K562 (cell line): ENCODE measurements around the gene FYB1. TPM values are rescaled to one million over a fixed set of nuclear protein-coding genes. Genes with fewer than 3 reads are reported as not detected.

ENCODE experiments used
- ATAC-seq: fragments of 200-7000 bp; cut with Tn5 transposase; 3 replicates; pipeline ENCODE4 v1.9.1; 2020; ENCODE audit warnings: moderate library complexity
- BruUV-seq: library from RNA; stranded (reverse); fragments of 400-500 nt; replicated peaks from 2 replicates; lab custom pipeline; 2021; lab: Mats Ljungman, UMichigan
- CTCF ChIA-PET: fragments of 300-600 bp; formaldehyde crosslinking; extraction: SDS; loops from one replicate; lab custom pipeline; 2021; ENCODE audit warnings: low intra/inter-chr PET ratio; lab: Yijun Ruan, JAX
- POLR2A ChIA-PET: fragments of 300-600, 350-650 bp; sonication (Branson Sonifier 250); formaldehyde crosslinking; extraction: SDS; loops from one replicate; lab custom pipeline; 2021; ENCODE audit warnings: antibody characterized with exemption, inconsistent platforms; lab: Yijun Ruan, JAX
- DNase-seq, 4 experiments: peaks; one replicate each; pipeline versions ENCODE4 v3.0.0 to v3.0.0-alpha.2; 2011 to 2018; ENCODE audit warnings: low spot score in 3 of 4, mixed read lengths in 3 of 4; ENCODE audit errors: extremely low read depth in 1 of 4
- FAIRE-seq: peaks from 2 replicates; lab custom pipeline; 2011; peaks lifted over from hg19 to GRCh38; lab: Jason Lieb, UNC
- H2AFZ ChIP-seq: 2 replicates; pipeline ENCODE4 v1.6.0; 2011; ENCODE audit warnings: low read depth, low read length, control low read depth, inconsistent platforms
- H3K27ac ChIP-seq: fragments of 200-600 bp; 3 replicates; pipeline ENCODE4 v1.8.0; 2011; ENCODE audit warnings: low read depth, mild to moderate bottlenecking, control low read depth, inconsistent platforms, low read length, moderate library complexity, mixed read lengths; ENCODE audit errors: extremely low read depth
- H3K27me3 ChIP-seq, 2 experiments: fragments of 300-600 bp in 1 of 2; 2 replicates in 1 of 2; 3 replicates in 1 of 2; pipeline versions ENCODE4 v1.6.0 to v1.8.0; 2011; ENCODE audit warnings: inconsistent platforms in 2 of 2, low read length in 2 of 2, mild to moderate bottlenecking in 1 of 2, mixed read lengths in 1 of 2, moderate library complexity in 1 of 2; ENCODE audit not compliant: control insufficient read depth in 2 of 2, insufficient read depth in 2 of 2
- H3K36me3 ChIP-seq: fragments of 300-600 bp; 3 replicates; pipeline ENCODE4 v1.8.0; 2011; ENCODE audit warnings: mild to moderate bottlenecking, low read length, inconsistent platforms; ENCODE audit not compliant: control insufficient read depth, insufficient read depth
- H3K4me1 ChIP-seq, 2 experiments: fragments of 200-600 bp in 1 of 2; replicated peaks in 1 of 2; 2 replicates in 1 of 2; 3 replicates in 1 of 2; pipeline versions ENCODE4 v1.5.1 to v1.8.0; 2011; ENCODE audit warnings: inconsistent platforms in 2 of 2, low read length in 2 of 2, mild to moderate bottlenecking in 1 of 2, mixed read lengths in 1 of 2, moderate library complexity in 1 of 2; ENCODE audit not compliant: control insufficient read depth in 2 of 2, insufficient read depth in 2 of 2
- H3K4me2 ChIP-seq: 2 replicates; pipeline ENCODE4 v1.6.1; 2011; ENCODE audit warnings: low read length, control low read depth, inconsistent platforms, mixed read lengths; ENCODE audit not compliant: insufficient read depth
- H3K4me3 ChIP-seq: fragments of 200-600 bp; sonication (generic), shearing (Covaris generic); 2 replicates; pipeline ENCODE4 v1.5.1; 2016; ENCODE audit warnings: control low read depth, inconsistent platforms
- H3K79me2 ChIP-seq: fragments of 200-600 bp; 3 replicates; pipeline ENCODE4 v1.8.0; 2011; ENCODE audit warnings: low read length, inconsistent platforms; ENCODE audit not compliant: control insufficient read depth, insufficient read depth
- H3K9ac ChIP-seq, 2 experiments: 2 replicates each; pipeline versions ENCODE4 v1.6.0 to v1.6.1; 2011; ENCODE audit warnings: low read depth in 2 of 2, low read length in 2 of 2, control low read depth in 1 of 2, inconsistent platforms in 1 of 2, mild to moderate bottlenecking in 1 of 2, mixed read lengths in 1 of 2; ENCODE audit not compliant: insufficient read depth in 1 of 2
- H3K9me1 ChIP-seq: one replicate; pipeline ENCODE4 v1.6.0; 2011; ENCODE audit warnings: inconsistent platforms, mild to moderate bottlenecking, low read length, moderate library complexity; ENCODE audit not compliant: control insufficient read depth, insufficient read depth
- H3K9me3 ChIP-seq: replicated peaks from 2 replicates; pipeline ENCODE4 v1.5.1; 2011; ENCODE audit warnings: low read depth, low read length, inconsistent platforms; ENCODE audit not compliant: control insufficient read depth, insufficient read depth
- H4K20me1 ChIP-seq: replicated peaks from 2 replicates; pipeline ENCODE4 v1.6.1; 2011; ENCODE audit warnings: low read length, inconsistent platforms, mixed read lengths; ENCODE audit not compliant: control insufficient read depth, insufficient read depth
- ARID1B ChIP-seq: fragments of 450-650 bp; IDR thresholded peaks from 2 replicates; pipeline ENCODE4 v1.6.1; 2016; ENCODE audit warnings: antibody characterized with exemption, mild to moderate bottlenecking, inconsistent platforms
- CBFA2T3 ChIP-seq: fragments of 450-650 bp; IDR thresholded peaks from 2 replicates; pipeline ENCODE4 v1.6.1; 2017
- CTBP1 ChIP-seq: fragments of 450-650 bp; IDR thresholded peaks from 2 replicates; pipeline ENCODE4 v1.6.1; 2016; ENCODE audit warnings: borderline replicate concordance
- DPF2 ChIP-seq: fragments of 450-650 bp; IDR thresholded peaks from 2 replicates; pipeline ENCODE4 v1.6.1; 2016
- ERF ChIP-seq: fragments of 450-650 bp; formaldehyde crosslinking; IDR thresholded peaks from 2 replicates; pipeline ENCODE4 v1.4.0; 2020; ENCODE audit warnings: mild to moderate bottlenecking, mixed read lengths
- GTF2E2 ChIP-seq: fragments of 200-800 bp; sonication (Bioruptor generic); IDR thresholded peaks from 2 replicates; pipeline ENCODE4 v1.6.1; 2016; ENCODE audit warnings: missing genetic modification characterization, missing compliant biosample characterization
- JUND ChIP-seq, 2 experiments: IDR thresholded peaks; 2 replicates in 1 of 2; 3 replicates in 1 of 2; pipeline ENCODE4 v1.6.1; 2011; ENCODE audit warnings: borderline replicate concordance in 2 of 2, low read depth in 2 of 2, low read length in 2 of 2, improper control_type of control experiment in 1 of 2, missing biosample characterization in 1 of 2, missing genetic modification characterization in 1 of 2, missing genetic modification reagents in 1 of 2
- MEIS2 ChIP-seq: fragments of 450-650 bp; IDR thresholded peaks from 2 replicates; pipeline ENCODE4 v1.6.1; 2014; ENCODE audit warnings: mild to moderate bottlenecking; ENCODE audit not compliant: partially characterized antibody
- NCOR1 ChIP-seq: fragments of 450-650 bp; IDR thresholded peaks from 2 replicates; pipeline ENCODE4 v1.6.1; 2016; ENCODE audit warnings: mild to moderate bottlenecking, moderate library complexity
- NEUROD1 ChIP-seq: fragments of 150-350 bp; IDR thresholded peaks from 2 replicates; pipeline ENCODE4 v1.6.1; 2014; ENCODE audit warnings: borderline replicate concordance, low read length, low read depth; ENCODE audit not compliant: partially characterized antibody
- RAD21 ChIP-seq, 2 experiments: fragments of 250-450 bp in 1 of 2; fragments of 450-650 bp in 1 of 2; sonication (Bioruptor Pico) in 1 of 2; formaldehyde crosslinking in 1 of 2; IDR thresholded peaks in 1 of 2; conservative IDR thresholded peaks in 1 of 2; 2 replicates each; pipeline versions ENCODE4 v1.4.0 to v1.8.0; 2020 to 2022; ENCODE audit warnings: mild to moderate bottlenecking in 2 of 2, moderate library complexity in 1 of 2
- SMAD1 ChIP-seq: fragments of 150-350 bp; IDR thresholded peaks from 2 replicates; pipeline ENCODE4 v1.6.1; 2014; ENCODE audit warnings: low read length, low read depth; ENCODE audit not compliant: partially characterized antibody
- TAL1 ChIP-seq: fragments of 450-650 bp; IDR thresholded peaks from 2 replicates; pipeline ENCODE4 v1.6.1; 2016; ENCODE audit warnings: mild to moderate bottlenecking
- ZNF224 ChIP-seq: sonication (generic); formaldehyde crosslinking; IDR thresholded peaks from 2 replicates; pipeline ENCODE4 v1.8.0; 2022; ENCODE audit warnings: mild to moderate bottlenecking, missing genetic modification reagents
- ZNF436 ChIP-seq: fragments of 250-450, 450-650 bp; sonication (Bioruptor Pico); formaldehyde crosslinking; IDR thresholded peaks from 2 replicates; pipeline ENCODE4 v1.7.0; 2020; ENCODE audit warnings: mild to moderate bottlenecking
- ZNF584 ChIP-seq: fragments of 200-800 bp; sonication (Bioruptor generic); IDR thresholded peaks from 2 replicates; pipeline ENCODE4 v1.6.1; 2016; ENCODE audit warnings: low read depth, mild to moderate bottlenecking, missing genetic modification characterization, missing compliant biosample characterization
- ZNF766 ChIP-seq: fragments of 200-800 bp; sonication (Bioruptor generic); conservative IDR thresholded peaks from 2 replicates; pipeline ENCODE4 v1.6.1; 2016; ENCODE audit warnings: missing genetic modification characterization, missing compliant biosample characterization
- WGBS: fragments of 100-300 bp; shearing (Covaris generic); methylation state at CpG from one replicate; pipeline ENCODE4 v1.1.6; 2016; ENCODE audit warnings: low coverage, mixed read lengths; ENCODE audit not compliant: insufficient coverage; ENCODE audit errors: missing lambda C conversion rate; 5-methylcytosine and 5-hydroxymethylcytosine counted together
- in situ Hi-C: fragments of 300-500 bp; cut with MboI; formaldehyde crosslinking; loops from 4 replicates; pipeline ENCODE4 v1.15.0; 2018; ENCODE audit warnings: inconsistent platforms, mixed read lengths
- intact Hi-C: fragments of 100-400 bp; cut with micrococcal nuclease; formaldehyde crosslinking; loops from 2 replicates; pipeline ENCODE4 v1.14.2; 2022
- polyA plus RNA-seq, 8 experiments: library from polyadenylated mRNA; depleted of rRNA in 4 of 8; stranded (reverse) in 5 of 8; unstranded in 3 of 8; fragments of >200 nt; fragmentation: Nextera tagmentation in 2 of 8; fragmentation: Illumina TruSeq in 1 of 8; extraction: Ambion mirVana in 2 of 8; extraction: Trizol in 1 of 8; gene quantifications; 2 replicates each; pipeline versions ENCODE4 v1.2.1 to v1.2.3, GENCODE V29; 2011 to 2014; ENCODE audit warnings: inconsistent platforms in 1 of 8, missing spikeins in 1 of 8
- total RNA-seq, 7 experiments: library from RNA; depleted of rRNA in 6 of 7; stranded (reverse); fragments of >200 nt in 6 of 7; fragmentation: Illumina TruSeq in 2 of 7; extraction: Trizol in 2 of 7; gene quantifications; 2 replicates each; pipeline versions ENCODE4 v1.2.1 to v1.2.3, GENCODE V29; 2011 to 2021; ENCODE audit warnings: low replicate concordance in 1 of 7
- TF ChIP-seq, protein P1 (sequence below), 3 experiments: fragments of 200-800 bp in 1 of 3; sonication (Bioruptor generic) in 1 of 3; sonication (generic) in 1 of 3; formaldehyde crosslinking in 1 of 3; IDR thresholded peaks; 2 replicates each; pipeline versions ENCODE4 v1.6.1 to v1.8.0; 2016 to 2022; ENCODE audit warnings: mild to moderate bottlenecking in 2 of 3, missing compliant biosample characterization in 2 of 3, missing genetic modification characterization in 2 of 3, missing genetic modification reagents in 1 of 3

The FYB1 gene
- total and polyA plus RNA-seq, 9 of the 15 experiments (the other 6 are each of a cell fraction or from before 2014, with no cell fraction given) = 4.7 to 31.5 (median 9.7) TPM

DNA sequence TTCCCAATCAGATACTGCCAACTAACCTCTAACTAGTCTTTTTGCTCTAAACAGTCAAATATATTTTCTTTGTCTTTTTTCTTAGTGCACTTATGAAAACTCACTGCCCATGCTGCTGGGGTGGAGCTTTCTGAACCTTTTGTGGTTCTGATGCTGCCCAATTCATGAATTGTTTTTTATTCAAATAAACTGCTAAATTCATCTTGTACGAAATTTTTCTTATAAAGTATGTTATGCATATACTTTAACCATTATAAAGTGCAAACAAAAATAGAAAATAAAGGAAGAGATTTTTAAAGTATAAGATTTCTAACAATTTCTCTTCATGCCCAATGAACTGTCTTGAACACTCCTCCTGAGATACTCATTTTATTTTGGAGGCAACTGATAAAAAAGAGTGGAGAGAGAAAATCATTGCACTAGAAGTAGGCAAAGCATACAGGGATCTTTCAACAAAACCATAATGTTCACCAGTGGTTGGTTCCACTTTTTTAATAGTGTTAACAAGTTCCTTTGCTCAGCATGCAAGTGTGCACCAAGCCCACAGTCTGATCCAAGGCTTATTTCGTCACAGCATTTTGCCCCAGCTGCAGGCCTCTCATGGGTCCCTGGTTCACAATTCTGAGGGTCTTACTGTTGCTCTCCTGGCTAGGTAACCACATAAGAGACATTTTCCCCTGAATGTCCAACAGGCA, 6.2 kb upstream of the FYB1 start (continued):
- no peak for TF ChIP-seq ERF (CRISPR knock-in tag)
- TF ChIP-seq ZNF584 (CRISPR knock-in tag) = no peak
- no peak for TF ChIP-seq SMAD1
- TF ChIP-seq ZNF436 (CRISPR knock-in tag) = no peak
- TF ChIP-seq, protein P1, sequence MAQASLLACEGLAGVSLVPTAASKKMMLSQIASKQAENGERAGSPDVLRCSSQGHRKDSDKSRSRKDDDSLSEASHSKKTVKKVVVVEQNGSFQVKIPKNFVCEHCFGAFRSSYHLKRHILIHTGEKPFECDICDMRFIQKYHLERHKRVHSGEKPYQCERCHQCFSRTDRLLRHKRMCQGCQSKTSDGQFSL (CRISPR knock-in tag; IDR thresholded peaks at IDR 0.05) = no peak
- TF ChIP-seq, protein P1 (tag; IDR thresholded peaks at IDR 0.05) = no peak
- TF ChIP-seq, all 486 proteins: peak for 0

DNA sequence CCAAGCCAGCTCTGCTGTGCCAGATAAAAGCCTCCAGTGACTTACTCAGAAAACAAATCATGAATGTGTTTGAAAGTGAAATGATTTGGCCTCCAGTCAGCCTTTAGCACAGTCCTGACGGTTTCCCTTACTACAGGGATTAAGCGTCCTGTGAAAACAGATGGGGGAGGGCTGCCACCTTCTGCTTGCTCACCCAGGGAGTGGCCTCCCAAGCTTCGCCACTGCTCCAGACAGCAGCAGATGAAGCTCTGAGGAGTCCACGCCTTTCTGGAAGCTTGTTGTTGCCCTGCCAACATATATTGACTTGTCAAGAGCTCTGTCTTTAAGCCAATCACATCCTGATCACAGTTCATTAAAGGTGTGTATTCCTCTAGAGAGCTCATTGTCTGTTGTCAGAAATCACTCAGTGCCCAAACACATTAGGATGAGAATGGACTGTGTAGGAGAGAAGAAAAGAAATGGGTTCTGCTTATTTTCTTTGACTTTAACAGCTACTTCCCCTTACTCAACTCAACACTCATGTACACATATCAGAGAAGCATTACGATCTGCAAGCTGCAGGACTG, 4.9 kb upstream of the FYB1 start:
- in situ Hi-C loops = no loop called here
- TF ChIP-seq TAL1 (peak; percentile 33; the same call in 1 of the 2 replicates), CBFA2T3 (peak; percentile 78), NEUROD1 (peak; percentile 14), NCOR1 (peak; percentile 22; the same call in 1 of the 2 replicates), ZNF224 (CRISPR knock-in tag) (no peak), CTBP1 (0 out of 2 replicates have a peak, but pooled peaks have one; percentile 35), ZNF766 (CRISPR knock-in tag) (0 out of 2 replicates have a peak, but pooled peaks have one; percentile 50), JUND (IDR thresholded peaks at IDR 0.05; ENCODE audit: borderline replicate concordance, low read depth, low read length) (peak; percentile 25; the same call in 1 of the 2 replicates), JUND (tag; IDR thresholded peaks at IDR 0.05; ENCODE audit: borderline replicate concordance, low read depth, low read length) (peak; percentile 14; the same call in 2 of the 3 replicates), ARID1B (peak; percentile 53; the same call in 1 of the 2 replicates), MEIS2 (peak; percentile 24), DPF2 (0 out of 2 replicates have a peak, but pooled peaks have one; percentile 35), GTF2E2 (tag) (no peak), RAD21 (CRISPR knock-in tag; conservative IDR thresholded peaks at IDR 0.05 in 1 of 2, IDR thresholded peaks at IDR 0.05 in 1 of 2) (peak; percentile 48 to 64)

More for the DNA sequence above, 4.9 kb upstream of the FYB1 start:
- ChIA-PET CTCF (no interaction called here), POLR2A (interaction anchor here (0.7 to 2.2 kb wide), 4 partner anchors 10 to 33 kb away, joined by 3 to 10 read pairs (median 4); no protein-coding TSS in a partner anchor)
- intact Hi-C loops = no loop called here
- H3K4me1 ChIP-seq = peaks cover 4 to 22% of the 10 kb centered on the region in 2 experiments; a peak in 4 of 5 replicates
- no peaks in the 10 kb centered on the region for H4K20me1 ChIP-seq
- H2AFZ ChIP-seq = peak overlapping the region; percentile 84
- FAIRE-seq (peak; percentile 92), ATAC-seq (peak; percentile 99), DNase-seq (peak; percentile 45 to 87 (median 70))
- H3K9me1 ChIP-seq = no peaks in the 10 kb centered on the region
- H3K4me3 ChIP-seq = no peak overlapping the region
- peak overlapping the region; percentile 36 for H3K4me2 ChIP-seq
- no TSS peak for BruUV-seq
- peak overlapping the region in 1 of 2 experiments; percentile 7; a peak in 1 of 4 replicates for H3K9ac ChIP-seq
- no peaks in the 10 kb centered on the region for H3K79me2 ChIP-seq
- H3K36me3 ChIP-seq = no peaks in the 10 kb centered on the region
- H3K27ac ChIP-seq = peak overlapping the region; percentile 34; the same call in 1 of the 3 replicates
- WGBS = 4% methylated on average over 5 of the region's 5 CpGs
- H3K27me3 ChIP-seq = no peaks in the 10 kb centered on the region; a peak in 1 of 5 replicates
- H3K9me3 ChIP-seq = no peaks in the 10 kb centered on the region
